OCI-LY1 (cell line): ENCODE measurements around the gene ANKHD1.
"Not testable (repeated sequence)": the region's sequence is repeated elsewhere in the genome, so short reads cannot be mapped to it uniquely, and the experiment has no call there.

ENCODE experiments used
- EZH2 ChIP-seq: fragments of 200-600 bp; sonication (generic), shearing (Covaris generic); IDR thresholded peaks from 2 replicates; pipeline ENCODE4 v1.8.0; 2017; ENCODE audit warnings: borderline replicate concordance, mixed run types, mild to moderate bottlenecking, antibody characterized with exemption, low read length, moderate library complexity, mixed read lengths
- TF ChIP-seq, protein P1 (sequence below): fragments of 200-600 bp; sonication (generic), shearing (Covaris generic); IDR thresholded peaks from 2 replicates; pipeline ENCODE4 v1.5.1; 2017; ENCODE audit warnings: mild to moderate bottlenecking, antibody characterized with exemption, low read length, moderate library complexity, mixed read lengths

- TF ChIP-seq, protein P1, sequence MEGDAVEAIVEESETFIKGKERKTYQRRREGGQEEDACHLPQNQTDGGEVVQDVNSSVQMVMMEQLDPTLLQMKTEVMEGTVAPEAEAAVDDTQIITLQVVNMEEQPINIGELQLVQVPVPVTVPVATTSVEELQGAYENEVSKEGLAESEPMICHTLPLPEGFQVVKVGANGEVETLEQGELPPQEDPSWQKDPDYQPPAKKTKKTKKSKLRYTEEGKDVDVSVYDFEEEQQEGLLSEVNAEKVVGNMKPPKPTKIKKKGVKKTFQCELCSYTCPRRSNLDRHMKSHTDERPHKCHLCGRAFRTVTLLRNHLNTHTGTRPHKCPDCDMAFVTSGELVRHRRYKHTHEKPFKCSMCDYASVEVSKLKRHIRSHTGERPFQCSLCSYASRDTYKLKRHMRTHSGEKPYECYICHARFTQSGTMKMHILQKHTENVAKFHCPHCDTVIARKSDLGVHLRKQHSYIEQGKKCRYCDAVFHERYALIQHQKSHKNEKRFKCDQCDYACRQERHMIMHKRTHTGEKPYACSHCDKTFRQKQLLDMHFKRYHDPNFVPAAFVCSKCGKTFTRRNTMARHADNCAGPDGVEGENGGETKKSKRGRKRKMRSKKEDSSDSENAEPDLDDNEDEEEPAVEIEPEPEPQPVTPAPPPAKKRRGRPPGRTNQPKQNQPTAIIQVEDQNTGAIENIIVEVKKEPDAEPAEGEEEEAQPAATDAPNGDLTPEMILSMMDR = not testable (repeated sequence)
- TF ChIP-seq EZH2 = not testable (repeated sequence)
These were observed 26.1 kb downstream of the ANKHD1 start for GRCh38 chr5:140427726-140428125.
